MM.1S (cell line): Measurements from ENCODE around the gene TP63.

Experiments
- CTCF ChIP-seq: fragments of 300-600 bp; sonication (generic); IDR thresholded peaks from 2 replicates; pipeline ENCODE4 v1.5.1; 2016; ENCODE audit warnings: antibody characterized with exemption, low read length, mixed read lengths
- EZH2phosphoT487 ChIP-seq: fragments of 300-600 bp; sonication (generic); IDR thresholded peaks from 2 replicates; pipeline ENCODE4 v1.6.1; 2018; ENCODE audit warnings: antibody characterized with exemption, low read length

GRCh38 chr3:189863031-189863430, 231.8 kb downstream of the TP63 start:
- TF ChIP-seq EZH2phosphoT487 = no peak
- TF ChIP-seq CTCF = no peak
